IPS DF 4.7 (cell line): ENCODE measurements around the gene NOP56.

Experiments used
- DNase-seq: peaks from one replicate; pipeline ENCODE4 v3.0.0-alpha.2; 2013; ENCODE audit warnings: low spot score; ENCODE audit errors: extremely low read depth

Gene NOP56

DNA sequence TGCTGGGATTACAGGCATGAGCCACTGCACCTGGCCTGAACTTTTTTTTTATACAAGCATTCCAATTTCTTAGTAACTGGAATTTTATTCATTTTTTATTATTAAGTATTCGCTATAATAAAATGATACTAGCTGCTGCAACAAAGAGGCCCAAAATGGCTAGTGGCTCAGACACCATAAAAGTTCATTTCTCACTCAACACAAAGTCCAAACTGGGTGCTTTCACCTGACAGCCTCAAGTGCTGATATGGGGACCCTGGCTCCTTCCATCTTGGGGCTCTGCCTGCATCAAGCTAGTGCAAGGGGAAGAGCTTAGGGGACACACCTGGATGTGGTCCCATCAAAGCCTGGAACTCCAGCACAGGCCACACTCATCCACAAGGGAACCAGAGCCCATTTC, 12.2 kb upstream of the NOP56 start:
- no peak for DNase-seq

DNA sequence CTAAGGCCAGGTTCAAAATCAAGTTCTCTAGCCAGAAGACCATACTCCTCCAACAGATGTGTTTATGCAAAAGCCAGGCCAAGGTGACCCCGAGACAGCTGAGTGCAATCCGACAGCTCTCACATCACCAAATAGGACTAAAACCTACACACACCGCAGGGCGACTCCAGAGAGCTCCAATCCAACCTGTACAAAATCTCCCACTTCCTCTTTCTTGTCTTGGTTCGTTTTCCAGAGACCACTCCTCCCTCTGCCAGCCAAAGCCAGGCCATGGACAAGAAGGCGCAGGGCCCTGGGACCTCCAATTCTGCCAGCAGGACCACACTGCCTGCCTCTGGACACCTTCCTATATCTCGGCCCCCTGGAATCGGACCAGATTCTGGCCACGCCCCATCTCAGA, 11.5 kb upstream of the NOP56 start:
- no peak for DNase-seq

DNA sequence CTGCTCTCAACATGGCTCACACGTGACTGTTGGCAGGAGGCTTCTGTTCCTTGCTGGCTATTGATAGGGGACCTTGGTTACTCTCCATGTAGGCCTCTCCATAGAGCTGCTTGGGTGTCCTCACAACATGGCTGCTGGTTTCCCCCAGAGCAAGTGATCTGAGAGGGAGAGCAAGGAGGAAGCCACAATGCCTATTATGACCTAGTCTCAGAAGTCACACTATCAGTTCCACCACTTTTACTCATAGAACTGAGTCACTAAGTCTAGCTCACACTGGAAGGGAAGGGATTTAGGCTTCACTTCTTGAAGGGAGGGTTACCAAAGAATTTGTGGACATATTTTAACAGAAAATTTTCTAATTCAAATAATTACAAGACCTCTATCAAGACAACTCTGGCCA, 8.7 kb upstream of the NOP56 start:
- DNase-seq: no peak

DNA sequence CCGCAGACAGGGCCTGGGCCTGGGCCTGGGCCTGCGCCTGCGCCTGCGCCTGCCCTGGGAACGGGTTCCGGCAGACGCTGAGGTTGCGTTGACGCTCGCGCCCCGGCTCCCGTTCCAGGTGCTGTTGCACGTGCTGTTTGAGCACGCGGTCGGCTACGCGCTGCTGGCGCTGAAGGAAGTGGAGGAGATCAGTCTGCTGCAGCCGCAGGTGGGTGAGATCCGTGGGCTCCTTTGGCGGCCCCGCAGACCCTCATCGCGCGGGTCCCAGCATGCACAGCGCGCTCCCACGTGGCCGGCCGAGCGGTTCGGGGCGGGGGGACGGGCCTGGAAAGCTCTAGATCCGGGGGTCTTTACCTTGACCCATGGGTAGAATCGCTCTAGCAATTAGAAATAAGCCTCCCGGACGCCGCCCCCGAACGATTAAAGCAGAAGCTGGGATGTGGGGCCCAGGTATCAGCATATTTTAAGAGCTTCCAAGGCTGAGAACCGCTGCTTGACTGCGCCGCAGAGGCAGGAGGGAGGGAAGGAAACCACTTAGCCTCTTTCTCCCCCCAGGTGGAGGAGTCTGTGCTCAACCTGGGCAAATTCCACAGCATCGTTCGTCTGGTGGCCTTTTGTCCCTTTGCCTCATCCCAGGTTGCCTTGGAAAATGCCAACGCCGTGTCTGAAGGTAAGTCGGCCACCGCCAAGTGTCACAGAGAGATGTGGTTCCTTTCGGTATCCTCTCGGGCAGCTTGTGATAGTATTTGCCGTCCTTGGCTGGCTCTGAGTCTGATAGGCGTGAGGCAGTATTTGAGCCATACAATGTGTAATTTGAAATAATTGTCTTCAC, 508 bp downstream of the NOP56 start:
- no peak for DNase-seq

DNA sequence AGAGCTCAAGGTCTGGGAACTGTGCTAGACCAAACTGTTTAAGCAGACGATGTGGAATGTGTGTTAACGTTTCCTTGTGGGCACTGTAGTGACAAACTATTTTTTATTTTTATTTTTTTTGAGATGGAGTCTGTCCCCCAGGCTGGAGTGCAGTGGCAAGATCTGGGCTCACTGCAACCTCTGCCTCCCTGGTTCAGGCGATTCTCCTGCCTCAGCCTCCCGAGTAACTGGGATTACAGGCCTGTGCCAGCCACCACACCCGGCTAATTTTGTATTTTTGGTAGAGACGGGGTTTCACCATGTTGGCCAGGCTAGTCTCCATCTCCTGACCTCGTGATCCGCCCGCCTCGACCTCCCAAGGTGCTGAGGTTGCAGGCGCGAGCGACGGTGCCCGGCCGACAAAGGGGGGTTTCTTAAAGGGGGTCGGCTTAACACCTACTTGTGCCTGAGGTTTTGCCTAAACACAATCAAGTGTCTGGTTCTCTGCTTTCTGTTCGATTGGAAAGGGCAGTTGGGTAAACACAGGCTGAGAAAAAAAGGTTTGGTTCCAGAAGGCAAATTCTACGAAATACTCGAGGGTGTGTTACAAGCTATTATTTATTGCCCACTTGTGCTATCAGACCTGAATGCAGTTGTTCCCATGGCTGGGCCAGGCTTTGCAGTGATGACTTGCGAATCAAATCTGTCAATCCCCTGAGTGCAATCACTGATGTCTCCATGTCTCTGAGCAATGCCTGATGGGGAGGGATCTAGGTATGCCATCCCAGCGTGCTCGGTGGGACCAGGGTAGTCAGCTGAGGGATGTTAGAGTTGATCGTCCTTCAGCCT, 1.3 kb downstream of the NOP56 start:
- no peak for DNase-seq

DNA sequence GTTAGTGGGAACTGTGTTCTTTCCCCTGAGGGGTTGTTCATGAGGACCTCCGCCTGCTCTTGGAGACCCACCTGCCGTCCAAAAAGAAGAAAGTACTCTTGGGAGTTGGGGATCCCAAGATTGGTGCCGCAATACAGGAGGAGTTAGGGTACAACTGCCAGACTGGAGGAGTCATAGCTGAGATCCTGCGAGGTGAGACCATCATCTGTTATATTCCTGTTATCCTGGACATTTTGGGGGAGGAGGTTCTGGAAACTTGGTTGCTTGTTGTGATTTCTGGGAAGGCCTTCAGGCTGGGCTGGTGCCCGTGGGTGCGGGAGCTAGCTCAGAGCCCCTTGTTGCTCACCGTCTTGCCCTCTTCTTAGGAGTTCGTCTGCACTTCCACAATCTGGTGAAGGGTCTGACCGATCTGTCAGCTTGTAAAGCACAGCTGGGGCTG, 2.0 kb downstream of the NOP56 start:
- no peak for DNase-seq

DNA sequence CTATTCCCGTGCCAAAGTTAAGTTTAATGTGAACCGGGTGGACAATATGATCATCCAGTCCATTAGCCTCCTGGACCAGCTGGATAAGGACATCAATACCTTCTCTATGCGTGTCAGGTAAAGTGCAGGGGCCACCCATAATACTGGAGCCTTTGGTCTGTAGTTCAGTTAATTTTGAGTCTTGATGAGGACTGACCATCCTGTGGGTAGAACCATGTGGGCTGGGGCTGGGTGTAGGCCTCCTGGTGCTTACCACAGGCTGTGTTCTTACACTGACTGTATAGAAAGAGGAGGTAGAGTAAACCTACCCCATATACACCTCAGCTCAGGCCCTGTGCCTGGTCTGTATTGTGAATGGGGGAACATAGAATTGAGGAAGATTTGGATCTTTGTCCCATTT, 2.4 kb downstream of the NOP56 start:
- DNase-seq: no peak

DNA sequence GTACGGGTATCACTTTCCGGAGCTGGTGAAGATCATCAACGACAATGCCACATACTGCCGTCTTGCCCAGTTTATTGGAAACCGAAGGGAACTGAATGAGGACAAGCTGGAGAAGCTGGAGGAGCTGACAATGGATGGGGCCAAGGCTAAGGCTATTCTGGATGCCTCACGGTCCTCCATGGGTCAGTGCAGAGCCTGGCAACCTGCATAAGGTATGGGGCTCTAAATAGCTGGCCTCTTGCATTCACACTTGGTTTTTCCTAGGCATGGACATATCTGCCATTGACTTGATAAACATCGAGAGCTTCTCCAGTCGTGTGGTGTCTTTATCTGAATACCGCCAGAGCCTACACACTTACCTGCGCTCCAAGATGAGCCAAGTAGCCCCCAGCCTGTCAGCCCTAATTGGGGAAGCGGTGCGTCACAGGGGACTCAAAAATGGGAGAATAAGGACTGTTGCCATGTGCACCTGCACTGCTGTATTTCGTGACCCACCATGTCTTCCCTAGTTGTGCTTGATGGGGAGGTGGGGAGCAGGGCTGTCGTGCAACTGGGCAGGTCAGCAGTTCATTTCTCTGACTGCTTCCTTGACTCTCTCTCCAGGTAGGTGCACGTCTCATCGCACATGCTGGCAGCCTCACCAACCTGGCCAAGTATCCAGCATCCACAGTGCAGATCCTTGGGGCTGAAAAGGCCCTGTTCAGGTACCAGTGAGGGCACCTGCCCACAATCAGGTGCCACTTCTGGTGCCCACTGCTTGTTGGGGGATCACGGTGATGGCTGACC, 3.1 kb downstream of the NOP56 start:
- DNase-seq: no peak

DNA sequence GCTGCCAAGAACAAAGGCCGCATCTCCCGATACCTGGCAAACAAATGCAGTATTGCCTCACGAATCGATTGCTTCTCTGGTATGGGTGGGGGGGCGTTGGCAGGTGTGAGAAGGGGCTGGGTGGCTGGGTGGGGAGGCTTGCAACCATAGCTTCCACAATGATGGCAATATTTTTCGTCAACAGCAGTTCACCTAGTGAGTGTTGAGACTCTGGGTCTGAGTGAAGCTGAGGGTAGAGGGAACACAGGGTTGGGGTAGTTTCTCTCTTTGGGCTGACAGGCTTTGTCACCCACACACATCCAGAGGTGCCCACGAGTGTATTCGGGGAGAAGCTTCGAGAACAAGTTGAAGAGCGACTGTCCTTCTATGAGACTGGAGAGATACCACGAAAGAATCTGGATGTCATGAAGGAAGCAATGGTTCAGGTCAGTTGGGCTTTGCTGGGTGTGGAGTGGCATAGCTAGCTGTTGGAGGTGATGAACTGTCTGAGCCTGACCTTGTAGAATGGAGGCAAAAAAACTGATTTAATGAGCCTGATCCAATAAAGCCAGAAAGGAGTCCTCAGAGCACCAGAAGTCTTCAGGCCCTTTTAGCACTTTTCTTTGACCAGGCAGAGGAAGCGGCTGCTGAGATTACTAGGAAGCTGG, 4.2 kb downstream of the NOP56 start:
- DNase-seq: no peak

DNA sequence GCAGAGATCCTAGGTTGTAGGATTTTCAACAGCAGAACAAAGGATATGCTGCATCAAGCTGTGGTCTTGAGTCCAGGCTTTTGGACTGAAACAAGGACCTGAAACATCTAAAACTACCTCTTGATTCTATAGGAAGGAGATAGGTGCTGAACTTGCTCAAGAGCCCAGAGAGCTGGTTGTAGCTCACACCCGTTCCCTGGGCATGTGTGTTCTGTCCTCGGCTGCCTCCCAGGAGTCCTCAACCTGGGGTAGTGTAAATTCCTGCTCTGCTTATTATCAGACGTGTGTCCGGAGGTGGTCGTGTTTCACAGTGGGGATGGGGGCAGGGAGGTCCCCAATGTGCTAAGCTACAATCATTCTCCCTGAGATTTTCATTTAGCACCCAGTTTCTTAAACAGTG, 4.8 kb downstream of the NOP56 start:
- no peak for DNase-seq

DNA sequence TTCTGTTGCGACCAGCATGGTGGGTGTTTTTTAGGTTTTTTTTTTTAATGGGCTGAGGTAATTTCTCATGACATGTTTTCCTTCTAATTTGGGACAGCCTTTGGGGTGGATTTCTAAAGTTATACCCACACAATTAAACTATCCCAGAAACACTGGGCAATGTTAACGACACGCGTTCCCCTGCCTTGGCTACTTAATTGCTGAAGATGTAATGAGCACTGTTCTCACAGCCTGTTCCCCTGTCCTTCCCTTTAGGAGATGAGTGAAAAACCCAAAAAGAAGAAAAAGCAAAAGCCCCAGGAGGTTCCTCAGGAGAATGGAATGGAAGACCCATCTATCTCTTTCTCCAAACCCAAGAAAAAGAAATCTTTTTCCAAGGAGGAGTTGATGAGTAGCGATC, 5.2 kb downstream of the NOP56 start:
- no peak for DNase-seq

DNA sequence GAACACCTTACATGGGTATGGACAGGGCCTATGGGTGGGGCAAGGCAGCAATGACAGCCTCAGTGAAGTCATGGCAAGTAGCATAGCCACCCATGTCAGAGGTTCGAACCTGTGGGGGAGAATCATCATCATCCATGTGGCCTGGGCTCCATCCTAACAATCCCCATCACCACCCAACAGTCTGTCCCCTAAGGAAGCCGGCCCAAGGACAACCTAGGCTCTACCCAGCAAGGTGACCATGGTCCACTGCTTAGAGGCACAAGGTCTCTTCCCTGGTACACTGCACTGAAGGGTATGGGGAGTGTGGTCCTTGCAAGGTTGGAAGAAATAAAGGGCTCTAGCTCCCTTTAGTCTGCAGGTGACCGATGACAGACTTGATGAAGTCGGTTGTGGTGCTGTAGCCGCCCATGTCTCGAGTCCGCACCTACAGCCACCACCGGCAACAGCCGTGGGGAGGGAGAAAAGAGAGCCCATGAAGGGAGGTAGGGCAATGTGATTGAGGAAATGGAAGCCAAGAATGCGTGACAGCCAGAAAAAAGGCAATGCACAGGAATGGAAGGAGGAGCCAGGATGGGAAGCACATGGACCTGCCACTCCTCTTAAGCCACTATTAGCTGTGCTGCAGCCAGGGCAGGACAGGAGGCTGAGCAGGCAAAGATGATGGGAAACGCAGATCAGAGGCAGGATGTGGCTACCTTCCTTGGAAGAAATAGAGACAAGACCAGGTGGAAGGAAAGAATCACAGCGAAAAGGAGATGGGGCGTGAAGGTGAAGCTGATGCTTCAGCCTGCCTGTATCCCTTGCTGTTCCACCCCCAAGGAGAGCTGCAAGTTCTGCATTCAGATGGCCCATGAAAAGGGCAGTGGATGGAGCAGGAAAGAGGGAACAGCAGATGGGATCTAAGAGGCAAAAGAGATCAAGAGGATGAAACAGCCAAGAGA, 6.3 kb downstream of the NOP56 start:
- no peak for DNase-seq

DNA sequence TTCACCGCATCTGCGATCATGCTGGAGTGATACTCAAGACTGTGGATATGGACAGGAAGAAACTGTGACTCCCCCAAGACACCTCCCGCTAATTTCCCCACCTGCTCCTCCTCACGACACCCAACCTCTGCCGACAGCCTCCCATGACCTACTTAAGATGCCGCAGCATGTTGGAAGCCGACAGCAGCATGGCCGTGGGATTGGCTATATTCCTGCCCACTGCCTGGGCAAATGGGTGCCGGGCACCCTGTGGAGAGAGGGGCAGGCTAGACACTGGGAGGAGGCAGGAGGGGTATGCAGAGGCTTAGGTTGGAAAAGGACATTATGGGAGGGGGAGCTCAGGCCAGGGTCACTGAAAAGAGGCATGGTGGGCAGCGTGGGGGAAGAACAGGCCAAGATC, 7.1 kb downstream of the NOP56 start:
- DNase-seq: no peak

DNA sequence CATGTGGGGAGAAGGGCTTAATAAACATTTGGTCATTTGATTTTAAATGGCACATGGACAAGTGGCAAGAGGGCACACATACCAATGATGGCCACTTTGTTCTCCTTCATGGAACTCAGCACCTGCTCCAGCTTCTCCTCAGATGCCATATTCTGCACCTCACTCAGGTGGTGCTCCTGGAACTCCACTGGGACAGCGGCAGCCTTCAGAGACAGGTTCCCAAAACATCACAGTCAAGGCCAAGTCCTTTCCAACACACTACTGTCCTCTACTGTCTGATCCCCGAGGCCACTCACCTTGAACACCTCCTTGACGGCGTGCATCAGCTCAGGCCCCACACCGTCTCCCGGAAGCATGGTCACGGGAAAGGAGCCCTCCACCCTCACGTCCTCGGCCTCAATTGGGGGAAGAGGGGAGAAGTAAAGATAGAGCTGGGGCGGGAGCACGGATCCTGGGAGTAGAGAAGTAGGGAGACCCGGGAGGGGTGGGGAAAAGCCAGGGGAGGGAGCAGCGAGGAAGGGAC, 11.0 kb downstream of the NOP56 start:
- no peak for DNase-seq

DNA sequence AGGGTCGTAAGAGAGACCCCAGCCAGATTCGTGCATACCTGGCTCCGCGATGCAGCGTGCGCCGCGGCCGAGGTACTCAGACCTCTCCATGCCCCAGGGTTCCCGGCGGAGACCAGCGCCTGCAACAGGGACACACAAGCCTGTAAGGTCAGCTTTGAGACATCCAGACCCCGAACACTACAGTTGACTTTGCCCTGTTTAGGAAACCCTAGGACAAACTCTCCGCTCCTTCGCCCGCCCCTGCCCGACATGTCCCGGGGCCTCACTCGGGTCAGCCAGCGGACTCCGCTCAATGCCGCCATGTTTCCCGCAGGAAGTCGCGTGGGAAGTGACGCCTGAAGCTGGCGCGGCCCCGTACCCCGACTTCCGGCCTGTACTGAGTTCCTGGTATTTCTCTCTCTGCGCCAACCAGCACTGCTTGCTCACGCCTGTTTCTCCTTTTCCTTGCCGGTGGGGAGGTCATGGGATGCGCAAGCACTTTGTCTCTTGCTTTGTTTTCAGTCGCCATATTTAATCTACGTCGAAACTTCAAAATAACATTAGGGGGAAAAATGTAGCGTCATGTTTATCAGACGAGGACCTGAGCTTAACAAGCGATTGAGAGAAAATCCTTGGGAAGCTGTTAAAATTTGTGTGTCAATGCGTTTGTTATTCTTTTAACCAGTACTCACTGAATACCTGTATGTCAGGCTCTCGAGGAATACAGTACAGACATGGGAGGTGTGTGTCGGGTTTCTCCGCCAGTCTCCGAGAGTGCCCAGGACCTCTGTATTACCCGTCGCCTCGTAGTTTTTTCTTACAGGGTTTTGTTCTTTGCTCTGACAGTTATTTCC, 11.7 kb downstream of the NOP56 start, which contains the start of gene IDH3B:
IDH3B (minus strand) TSS at position 330 of the 833 bp plus-strand sequence; CDS start at position 302, 28 bp downstream.
- DNase-seq: no peak

DNA sequence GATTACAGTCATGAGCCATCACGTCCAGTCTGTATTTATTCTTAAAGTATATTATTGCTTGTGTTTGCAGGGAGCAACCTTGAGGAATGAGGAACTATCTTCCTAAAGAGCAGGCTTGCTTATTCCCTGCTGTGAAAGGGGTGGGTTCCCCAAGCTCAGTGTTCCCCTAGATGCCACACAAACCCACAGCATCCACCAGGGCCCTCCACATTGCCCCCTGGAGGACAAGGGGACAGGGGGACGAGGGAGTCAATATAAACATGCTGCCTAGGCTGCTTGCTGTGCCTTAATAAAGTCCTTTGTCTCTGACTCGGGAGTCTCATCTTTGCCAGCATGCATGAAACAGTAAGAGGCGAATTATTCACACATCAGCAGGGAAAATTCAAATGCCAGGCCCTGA, 19.5 kb downstream of the NOP56 start:
- DNase-seq: no peak

DNA sequence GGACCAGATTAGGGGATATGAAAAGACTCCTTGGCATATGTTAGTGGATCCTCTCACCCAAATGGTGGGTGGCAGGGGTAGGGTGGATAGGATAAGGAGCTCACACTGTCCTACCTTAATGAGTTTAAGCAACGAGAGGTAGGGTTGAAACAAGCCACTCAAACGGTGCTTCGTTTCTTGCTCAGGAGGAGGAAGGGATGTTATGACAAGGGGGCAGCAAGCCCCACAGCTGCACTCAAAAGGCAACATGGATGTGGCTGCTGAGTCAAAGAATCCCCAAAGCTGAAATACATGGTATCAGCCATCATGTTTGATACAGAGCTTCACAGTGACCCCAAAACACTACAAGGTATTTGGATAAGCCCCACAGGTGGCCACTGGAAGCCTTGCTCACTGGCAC, 20.0 kb downstream of the NOP56 start:
- DNase-seq: no peak

DNA sequence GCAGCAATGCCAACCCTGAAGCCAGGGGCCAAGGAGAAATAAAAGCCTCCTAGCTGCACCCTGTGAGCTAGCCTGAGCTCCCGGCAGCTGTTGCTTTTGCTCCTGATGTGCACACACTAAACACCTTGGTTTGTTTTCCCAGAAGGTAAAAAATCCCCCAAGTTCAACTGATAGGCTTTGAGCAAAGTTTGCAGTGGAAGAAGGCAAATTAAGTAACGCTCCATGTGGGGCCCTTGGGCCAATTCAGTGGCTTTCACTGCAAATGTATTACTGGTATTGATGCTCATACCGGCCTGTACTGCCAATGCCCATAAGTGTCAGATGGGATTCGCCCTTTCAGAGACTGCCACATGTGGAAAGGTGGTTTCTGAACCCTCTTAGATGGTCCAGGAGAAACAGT, 21.0 kb downstream of the NOP56 start:
- DNase-seq: no peak

DNA sequence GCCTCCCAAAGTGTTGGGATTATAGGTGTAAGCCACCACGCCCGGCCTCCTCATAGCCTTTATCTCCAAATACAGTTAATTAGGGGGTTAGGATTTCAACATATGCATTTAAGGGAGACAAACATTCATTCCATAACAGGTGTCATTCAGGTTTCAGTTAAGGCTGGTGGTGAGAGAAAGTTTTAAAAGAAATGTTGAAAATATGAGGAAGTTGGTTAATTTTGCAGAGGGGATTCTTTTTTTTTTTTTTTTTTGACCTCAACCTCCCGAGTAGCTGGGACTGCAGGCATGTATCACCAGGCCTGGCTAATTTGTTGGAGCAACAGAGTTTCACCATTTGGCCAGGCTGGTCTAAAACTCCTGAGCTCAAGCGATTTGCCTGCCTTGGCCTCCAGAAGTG, 27.6 kb downstream of the NOP56 start:
- no peak for DNase-seq
